Liver (tissue), 9 donors: ENCODE measurements around the gene CSMD2. TPM values are rescaled to one million over a fixed set of nuclear protein-coding genes. Genes with fewer than 3 reads are reported as not detected.

Experiments used
- DNase-seq: peaks from one replicate; pipeline ENCODE4 v3.0.0-alpha.2; 2017; ENCODE audit warnings: low spot score
- H3K27ac ChIP-seq, 2 donors: one replicate each; pipeline ENCODE4 v1.7.0; 2013; ENCODE audit warnings: inconsistent platforms in 2 of 2, low read length in 2 of 2, control low read depth in 1 of 2, low read depth in 1 of 2, mild to moderate bottlenecking in 1 of 2
- H3K27me3 ChIP-seq, 4 donors: one replicate each; pipeline versions ENCODE4 v1.6.1 to v1.7.0; 2013; ENCODE audit warnings: low read length in 3 of 4, inconsistent platforms in 1 of 4, mild to moderate bottlenecking in 1 of 4, moderate library complexity in 1 of 4; ENCODE audit not compliant: control insufficient read depth in 4 of 4, insufficient read depth in 4 of 4
- H3K36me3 ChIP-seq, 4 donors: one replicate each; pipeline versions ENCODE4 v1.6.1 to v1.7.0; 2013; ENCODE audit warnings: low read length in 3 of 4, mild to moderate bottlenecking in 3 of 4, low read depth in 1 of 4, moderate library complexity in 1 of 4; ENCODE audit not compliant: control insufficient read depth in 4 of 4, insufficient read depth in 3 of 4
- H3K4me1 ChIP-seq, 4 donors: one replicate each; pipeline versions ENCODE4 v1.6.1 to v1.7.0; 2013; ENCODE audit warnings: low read length in 3 of 4, mild to moderate bottlenecking in 3 of 4, moderate library complexity in 1 of 4; ENCODE audit not compliant: control insufficient read depth in 4 of 4, insufficient read depth in 4 of 4
- H3K4me3 ChIP-seq, 3 donors: one replicate each; pipeline versions ENCODE4 v1.6.1 to v1.7.0; 2013; ENCODE audit warnings: low read length in 3 of 3, control low read depth in 1 of 3, low read depth in 1 of 3, mild to moderate bottlenecking in 1 of 3
- H3K9ac ChIP-seq, 2 donors: one replicate each; pipeline ENCODE4 v1.7.0; 2013; ENCODE audit warnings: low read length in 2 of 2, mild to moderate bottlenecking in 2 of 2, moderate library complexity in 2 of 2, control low read depth in 1 of 2, low read depth in 1 of 2
- H3K9me3 ChIP-seq, 4 donors: one replicate each; pipeline versions ENCODE4 v1.6.1 to v1.7.0; 2013; ENCODE audit warnings: low read length in 3 of 4; ENCODE audit not compliant: control insufficient read depth in 4 of 4
- ATF3 ChIP-seq: IDR thresholded peaks from 2 replicates; pipeline ENCODE4 v1.6.1; 2016; ENCODE audit warnings: antibody characterized with exemption
- CTCF ChIP-seq: fragments of 150-350 bp; IDR thresholded peaks from 2 replicates; pipeline ENCODE4 v1.5.1; 2017; ENCODE audit warnings: improper control_type of control experiment, low read depth, low read length; ENCODE audit not compliant: missing input control
- FOXA1 ChIP-seq: IDR thresholded peaks from 2 replicates; pipeline ENCODE4 v1.6.1; 2016; ENCODE audit warnings: antibody characterized with exemption
- FOXA2 ChIP-seq: IDR thresholded peaks from 2 replicates; pipeline ENCODE4 v1.6.1; 2016; ENCODE audit warnings: antibody characterized with exemption
- GABPA ChIP-seq, 2 donors: IDR thresholded peaks in 1 of 2; conservative IDR thresholded peaks in 1 of 2; 2 replicates each; pipeline ENCODE4 v1.6.1; 2016; ENCODE audit warnings: antibody characterized with exemption in 2 of 2, mild to moderate bottlenecking in 1 of 2, moderate library complexity in 1 of 2
- HNF4A ChIP-seq, 2 donors: conservative IDR thresholded peaks; 2 replicates each; pipeline ENCODE4 v1.6.1; 2016; ENCODE audit warnings: antibody characterized with exemption in 2 of 2, mild to moderate bottlenecking in 2 of 2
- HNF4G ChIP-seq: IDR thresholded peaks from 2 replicates; pipeline ENCODE4 v1.6.1; 2016; ENCODE audit warnings: antibody characterized with exemption
- JUND ChIP-seq, 2 donors: IDR thresholded peaks; 2 replicates each; pipeline ENCODE4 v1.6.1; 2016; ENCODE audit warnings: antibody characterized with exemption in 2 of 2
- MAX ChIP-seq: IDR thresholded peaks from 2 replicates; pipeline ENCODE4 v1.6.1; 2016; ENCODE audit warnings: antibody characterized with exemption
- NR2F2 ChIP-seq: IDR thresholded peaks from 2 replicates; pipeline ENCODE4 v1.6.1; 2016; ENCODE audit warnings: antibody characterized with exemption
- RAD21 ChIP-seq, 2 donors: IDR thresholded peaks; 2 replicates each; pipeline ENCODE4 v1.6.1; 2016; ENCODE audit warnings: antibody characterized with exemption in 2 of 2, mild to moderate bottlenecking in 2 of 2
- REST ChIP-seq: IDR thresholded peaks from 2 replicates; pipeline ENCODE4 v1.6.1; 2016; ENCODE audit warnings: antibody characterized with exemption, mild to moderate bottlenecking
- RXRA ChIP-seq, 2 donors: IDR thresholded peaks; 2 replicates each; pipeline ENCODE4 v1.6.1; 2017 to 2018; ENCODE audit warnings: antibody characterized with exemption in 2 of 2, mild to moderate bottlenecking in 1 of 2
- SP1 ChIP-seq: IDR thresholded peaks from 2 replicates; pipeline ENCODE4 v1.6.1; 2018; ENCODE audit warnings: antibody characterized with exemption, mild to moderate bottlenecking
- TAF1 ChIP-seq: conservative IDR thresholded peaks from 2 replicates; pipeline ENCODE4 v1.6.1; 2016; ENCODE audit warnings: antibody characterized with exemption, mild to moderate bottlenecking
- YY1 ChIP-seq: IDR thresholded peaks from 2 replicates; pipeline ENCODE4 v1.6.1; 2016; ENCODE audit warnings: antibody characterized with exemption, mild to moderate bottlenecking
- ZBTB33 ChIP-seq: IDR thresholded peaks from 2 replicates; pipeline ENCODE4 v1.6.1; 2016; ENCODE audit warnings: antibody characterized with exemption
- WGBS: extraction: QIAGEN DNeasy Blood & Tissue Kit; methylation state at CpG from one replicate; pipeline ENCODE4 v1.1.7; 2013; 5-methylcytosine and 5-hydroxymethylcytosine counted together
- polyA plus RNA-seq, 2 donors: library from polyadenylated mRNA; stranded (reverse) in 1 of 2; unstranded in 1 of 2; fragments of 200-250 nt in 1 of 2; fragments of >200 nt in 1 of 2; fragmentation: Nextera tagmentation in 1 of 2; extraction: Ambion mirVana in 1 of 2; gene quantifications; one replicate each; pipeline versions ENCODE4 v1.2.1 to v1.2.3, GENCODE V29; 2013 to 2015
- total RNA-seq, 2 donors: library from RNA; depleted of rRNA; stranded (reverse); fragments of >200 nt; gene quantifications; one replicate each; pipeline ENCODE4 v1.2.3, GENCODE V29; 2014
- donor health status: healthy.
- donor health status: healthy.
- donor health status: healthy.
- donor health status: healthy.
- donor health status: healthy.

CSMD2 gene
- total and polyA plus RNA-seq, 4 donors: 0.08 to 0.09 TPM; not detected in 2

GRCh38 chr1:33975961-33976360 is 189.1 kb downstream of the CSMD2 start:
- no peak for DNase-seq
- Histone ChIP-seq H3K4me3 (no peak overlapping the region), H3K36me3 (no peaks in the 10 kb centered on the region), H3K27ac (no peak overlapping the region), H3K9ac (no peak overlapping the region), H3K27me3 (peaks cover 0 to 9% (median 0%) of the 10 kb centered on the region in 4 donors), H3K9me3 (no peaks in the 10 kb centered on the region), H3K4me1 (no peaks in the 10 kb centered on the region)
- no peak for TF ChIP-seq SP1
- TF ChIP-seq JUND (IDR thresholded peaks at IDR 0.05): no peak
- no peak for TF ChIP-seq RAD21 (IDR thresholded peaks at IDR 0.05)
- TF ChIP-seq FOXA2: no peak
- no peak for TF ChIP-seq HNF4A (conservative IDR thresholded peaks at IDR 0.05)
- TF ChIP-seq CTCF: no peak
- no peak for TF ChIP-seq ZBTB33
- no peak for TF ChIP-seq MAX
- no peak for TF ChIP-seq REST
- no peak for TF ChIP-seq YY1
- TF ChIP-seq NR2F2: no peak
- no peak for TF ChIP-seq FOXA1
- no peak for TF ChIP-seq GABPA (IDR thresholded peaks at IDR 0.05 in 1 of 2, conservative IDR thresholded peaks at IDR 0.05 in 1 of 2)
- TF ChIP-seq TAF1: no peak
- no peak for TF ChIP-seq ATF3
- no peak for TF ChIP-seq HNF4G
- no peak for TF ChIP-seq RXRA (IDR thresholded peaks at IDR 0.05)
- 87% methylated on average over 3 of the region's 3 CpGs for WGBS
